ENCODE measurements around the gene IL31RA.
A peak's percentile ranks its signal among the peaks of the same experiment; 100 is the strongest.
"Not testable (repeated sequence)": the region's sequence is repeated elsewhere in the genome, so short reads cannot be mapped to it uniquely, and the experiment has no call there.

The IL31RA gene

DNA sequence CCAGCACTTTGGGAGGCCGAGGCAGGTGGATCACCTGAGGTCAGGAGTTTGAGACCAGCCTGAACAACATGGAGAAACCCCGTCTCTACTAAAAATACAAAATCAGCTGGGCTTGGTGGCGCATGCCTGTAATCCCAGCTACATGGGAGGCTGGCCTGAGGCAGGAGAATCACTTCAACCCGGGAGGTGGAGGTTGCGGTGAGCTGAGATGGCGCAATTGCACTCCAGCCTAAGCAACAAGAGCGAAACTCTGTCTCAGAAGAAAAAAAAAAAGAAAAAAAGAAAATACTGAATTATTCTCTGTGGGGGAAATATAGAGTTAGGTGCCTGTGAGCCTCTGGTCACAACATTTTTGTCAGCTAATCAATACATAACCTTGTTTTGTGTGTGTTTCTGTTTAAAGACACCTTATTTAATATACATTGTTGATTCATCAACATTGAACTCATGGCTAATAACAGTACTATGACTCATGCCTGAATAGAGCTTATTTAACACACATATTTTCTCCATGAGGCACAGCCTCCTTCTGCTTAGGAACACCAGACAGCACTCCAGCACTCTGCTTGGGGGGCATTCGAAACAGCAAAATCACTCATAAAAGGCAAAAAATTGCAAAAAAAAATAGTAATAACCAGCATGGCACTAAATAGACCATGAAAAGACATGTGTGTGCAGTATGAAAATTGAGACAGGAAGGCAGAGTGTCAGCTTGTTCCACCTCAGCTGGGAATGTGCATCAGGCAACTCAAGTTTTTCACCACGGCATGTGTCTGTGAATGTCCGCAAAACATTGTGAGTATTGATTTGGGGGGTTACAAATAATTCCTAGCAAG is at the start of gene IL31RA:
Gene IL31RA (plus strand): TSS at position 519 of the 836 bp plus-strand sequence. CDS start 214 bp downstream, at position 733.
- no peak for DNase-seq

DNA sequence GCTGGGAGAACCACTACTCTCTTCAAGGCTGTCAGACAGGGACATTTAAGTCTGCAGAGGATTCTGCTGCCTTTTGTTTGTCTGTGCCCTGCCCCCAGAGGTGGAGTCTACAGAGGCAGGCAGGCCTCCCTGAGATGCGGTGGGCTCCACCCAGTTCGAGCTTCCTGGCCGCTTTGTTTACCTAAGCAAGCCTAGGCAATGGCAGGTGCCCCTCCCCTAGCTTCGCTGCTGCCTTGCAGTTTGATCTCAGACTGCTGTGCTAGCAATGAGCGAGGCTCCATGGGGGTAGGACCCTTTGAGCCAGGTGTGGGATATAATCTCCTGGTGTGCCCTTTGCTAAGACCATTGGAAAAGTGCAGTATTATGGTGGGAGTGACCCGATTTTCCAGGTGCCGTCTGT is 42.3 kb upstream of the IL31RA start:
- not testable (repeated sequence) for DNase-seq

DNA sequence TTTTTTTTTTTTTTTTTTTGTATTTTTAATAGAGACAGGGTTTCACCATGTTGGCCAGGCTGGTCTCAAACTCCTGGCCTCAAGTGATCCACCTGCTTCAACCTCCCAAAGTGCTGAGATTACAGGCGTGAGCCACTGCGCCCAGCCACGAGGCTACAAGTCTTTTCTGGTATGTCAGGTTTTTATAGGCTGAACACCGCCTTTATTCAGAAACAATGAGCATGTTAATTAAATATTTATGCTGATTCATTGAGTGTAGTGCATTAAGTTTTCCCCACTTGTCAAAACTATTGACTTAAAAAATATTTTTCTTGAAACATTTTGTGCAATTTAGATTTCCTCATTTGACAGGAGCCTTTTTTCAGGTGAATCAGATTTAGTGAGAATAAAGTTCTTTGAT is 35.2 kb upstream of the IL31RA start:
- not testable (repeated sequence) for DNase-seq

DNA sequence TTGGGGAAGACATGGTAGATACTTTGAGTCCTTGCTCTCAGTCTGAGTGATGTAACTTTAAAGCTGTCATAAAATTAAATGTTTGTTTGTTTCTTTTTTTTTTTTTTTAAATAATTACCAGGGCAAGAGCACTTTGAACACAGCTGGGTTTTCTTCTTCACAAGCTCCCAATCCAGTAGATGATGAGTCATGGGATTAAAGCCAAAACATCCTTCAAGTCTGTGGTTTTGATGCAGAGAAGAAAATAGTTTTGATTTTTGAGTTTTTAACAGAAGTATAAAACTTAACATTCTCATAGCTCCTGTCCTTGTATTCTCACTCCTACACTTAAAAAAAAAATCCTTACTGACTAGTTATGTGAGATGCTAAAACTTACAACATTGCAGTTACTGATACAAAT is 34.8 kb upstream of the IL31RA start:
- DNase-seq: no peak

DNA sequence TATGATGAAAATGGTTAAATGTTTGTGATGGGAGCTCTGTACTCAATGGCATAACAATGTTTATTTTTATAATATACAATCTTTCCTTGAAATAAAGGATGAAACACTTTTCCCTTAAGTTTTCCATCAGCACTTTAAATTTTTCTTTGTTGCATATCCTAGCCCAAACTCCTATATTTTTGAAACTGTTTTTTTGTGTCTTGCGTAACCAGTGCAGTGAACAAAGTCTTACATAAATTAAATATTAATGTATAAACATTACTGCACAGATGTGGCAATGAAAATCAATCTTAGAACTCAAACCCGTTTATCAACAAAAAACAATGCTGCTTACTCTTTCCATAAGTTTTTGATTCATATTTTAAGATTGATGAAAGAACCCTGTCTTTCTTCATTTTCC is 34.1 kb upstream of the IL31RA start:
- DNase-seq: no peak

DNA sequence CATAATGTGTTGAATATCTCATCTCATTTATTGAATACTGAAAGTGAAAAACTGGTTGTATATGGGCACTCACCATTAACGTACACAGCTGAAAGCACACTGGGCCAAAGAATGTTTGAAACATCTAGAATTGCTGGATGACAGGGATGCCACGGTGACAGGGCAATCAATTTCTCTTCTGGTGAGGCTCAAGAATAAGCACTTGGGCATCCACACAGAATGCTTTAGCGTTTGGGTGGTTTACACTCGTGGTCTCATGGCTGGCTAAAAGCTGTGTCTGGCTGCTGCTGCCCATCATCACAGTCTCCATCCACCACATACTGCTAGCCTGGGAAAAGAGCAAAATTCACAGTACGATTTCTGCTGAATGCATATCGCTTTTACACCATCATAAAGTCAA is 30.7 kb upstream of the IL31RA start:
- no peak for DNase-seq

DNA sequence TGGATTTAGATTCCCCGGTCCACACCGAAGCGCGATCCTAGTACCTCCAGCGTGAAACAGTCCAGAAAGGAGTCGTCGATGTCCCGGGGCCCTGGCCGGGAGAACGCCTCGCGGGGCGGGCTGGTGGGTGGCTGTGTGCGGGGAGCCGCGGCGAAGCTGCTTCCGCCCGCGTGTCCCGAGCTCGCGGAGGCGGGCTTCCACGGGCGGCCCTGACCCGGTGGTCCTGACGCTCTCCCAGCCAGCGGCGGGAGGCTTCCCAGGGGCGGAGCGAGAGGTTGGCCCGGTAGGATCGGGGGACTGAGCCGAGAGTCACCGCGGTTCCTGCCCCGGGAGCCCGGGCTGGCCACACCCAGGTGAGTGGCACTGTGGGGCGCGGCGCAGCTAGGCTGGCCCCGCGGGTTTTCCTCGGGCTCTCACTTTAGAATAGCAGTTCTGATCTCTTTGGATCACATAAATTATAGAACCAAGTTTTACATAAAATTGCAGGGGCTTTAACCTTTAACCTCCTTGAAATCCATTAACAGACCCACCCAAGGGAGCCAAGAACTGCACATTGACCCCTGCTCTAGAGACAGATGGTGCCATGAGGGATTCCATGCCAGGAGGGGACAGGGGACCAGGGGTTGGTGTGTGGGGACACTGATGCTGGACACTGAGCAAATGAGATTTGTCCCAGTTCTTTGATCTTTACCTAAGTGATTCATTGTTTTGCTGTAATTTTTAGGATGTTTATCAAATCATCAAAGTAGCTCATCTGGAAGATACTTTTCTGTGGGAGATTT is 29.2 kb upstream of the IL31RA start:
- peak; percentile 54 for DNase-seq

DNA sequence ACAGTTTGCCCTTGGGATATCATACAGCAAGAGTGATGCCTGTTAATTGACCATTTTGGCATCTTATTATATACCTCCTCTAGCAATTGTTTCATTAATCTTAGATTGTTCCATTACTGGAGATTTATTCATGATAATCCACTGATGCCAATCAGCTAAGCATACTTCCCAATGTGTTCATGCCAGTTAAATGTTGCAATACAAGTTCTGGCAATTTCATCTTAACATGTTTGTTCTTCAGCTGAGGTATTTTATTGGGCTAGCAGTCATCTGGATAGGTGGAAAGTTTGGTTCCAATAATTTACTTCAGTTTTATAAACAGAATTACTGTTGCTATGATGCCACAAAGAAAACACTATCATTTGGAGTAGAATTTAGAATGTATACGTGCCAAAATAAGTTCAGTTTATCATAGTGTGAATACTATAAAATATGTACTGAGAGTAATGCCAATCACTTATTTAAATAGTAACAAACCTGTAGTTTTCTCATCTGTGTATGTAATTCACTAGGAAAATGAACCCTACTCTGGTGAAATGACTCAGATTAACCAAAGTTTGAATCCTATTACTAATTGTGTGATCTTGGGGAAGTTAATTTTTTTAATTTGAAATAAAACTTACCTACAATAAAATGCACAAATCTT is 27.9 kb upstream of the IL31RA start:
- no peak for DNase-seq

DNA sequence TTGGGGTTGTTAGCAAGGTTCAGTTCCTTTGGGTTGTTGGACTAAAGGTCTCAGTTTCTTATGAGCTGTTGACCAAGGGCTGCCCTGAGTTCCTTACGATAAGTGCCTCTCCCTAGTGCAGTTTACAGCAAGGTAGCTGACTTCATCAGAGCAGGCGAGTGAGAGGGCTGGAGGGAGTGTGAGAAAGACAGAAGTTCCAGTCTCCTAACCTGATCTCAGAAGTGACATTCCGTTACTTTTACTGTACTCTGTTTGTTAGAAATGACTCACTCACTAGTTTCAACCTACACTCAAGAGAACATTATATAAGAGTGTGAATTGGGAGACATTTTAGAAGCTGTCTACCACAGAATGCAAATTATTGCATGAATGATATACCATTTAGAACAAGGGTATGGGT is 21.2 kb upstream of the IL31RA start:
- no peak for DNase-seq

DNA sequence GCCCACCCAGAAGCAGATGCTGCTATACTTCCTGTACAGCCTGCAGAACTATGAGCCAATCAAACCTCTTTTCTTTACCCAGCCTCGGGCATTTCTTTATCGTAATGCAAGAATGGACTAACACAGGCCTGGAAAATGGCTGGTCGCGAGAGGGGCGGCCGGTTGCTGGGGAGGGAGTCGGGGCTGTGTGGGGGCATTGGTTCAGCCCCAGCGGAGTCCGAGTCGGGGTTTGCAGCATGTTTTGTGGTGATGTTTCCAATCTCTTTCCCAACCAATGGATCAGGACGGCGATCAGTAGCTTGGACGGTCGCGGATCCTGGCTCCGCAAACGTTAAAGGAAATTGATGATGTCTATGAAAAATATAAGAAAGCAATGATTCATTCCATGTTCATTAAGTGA is 18.7 kb upstream of the IL31RA start:
- DNase-seq: no peak

DNA sequence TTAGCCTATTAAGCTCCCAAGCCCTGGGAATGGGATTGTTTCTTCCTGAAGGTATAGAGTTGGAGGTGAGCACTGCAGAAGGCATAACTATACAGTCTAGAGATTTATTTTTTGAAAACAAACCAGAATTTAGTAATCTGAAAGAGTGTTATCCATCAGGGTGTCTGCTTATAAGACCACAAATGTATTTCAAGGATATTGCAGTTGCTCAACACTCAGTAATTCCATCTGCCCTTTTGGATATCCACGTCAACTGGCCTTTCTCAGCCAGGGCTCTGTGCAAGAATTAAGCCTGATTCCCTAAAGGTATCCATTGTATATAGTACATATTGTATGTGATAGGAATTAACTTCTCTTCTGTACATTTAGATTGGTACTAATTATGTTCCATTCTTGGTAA is 15.0 kb upstream of the IL31RA start:
- DNase-seq: no peak

DNA sequence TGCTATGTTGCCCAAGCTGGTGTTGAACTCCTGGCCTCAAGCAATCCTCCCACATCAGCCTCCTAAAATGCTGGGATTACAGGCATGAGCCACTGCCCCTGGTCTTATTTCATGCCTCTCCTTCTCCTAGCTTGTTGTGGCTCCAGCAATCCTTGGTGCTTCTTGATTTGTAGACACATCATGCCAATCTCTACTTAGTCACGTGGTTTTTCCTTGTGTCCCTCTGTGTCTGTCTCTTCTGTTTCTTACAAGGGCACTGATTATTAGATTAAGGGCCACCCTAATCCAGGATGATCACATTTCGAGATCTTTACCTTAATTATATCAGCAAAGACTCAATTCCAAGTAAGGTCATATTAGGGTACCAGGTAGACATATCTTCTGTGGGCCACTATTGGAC is 9.2 kb upstream of the IL31RA start:
- no peak for DNase-seq

DNA sequence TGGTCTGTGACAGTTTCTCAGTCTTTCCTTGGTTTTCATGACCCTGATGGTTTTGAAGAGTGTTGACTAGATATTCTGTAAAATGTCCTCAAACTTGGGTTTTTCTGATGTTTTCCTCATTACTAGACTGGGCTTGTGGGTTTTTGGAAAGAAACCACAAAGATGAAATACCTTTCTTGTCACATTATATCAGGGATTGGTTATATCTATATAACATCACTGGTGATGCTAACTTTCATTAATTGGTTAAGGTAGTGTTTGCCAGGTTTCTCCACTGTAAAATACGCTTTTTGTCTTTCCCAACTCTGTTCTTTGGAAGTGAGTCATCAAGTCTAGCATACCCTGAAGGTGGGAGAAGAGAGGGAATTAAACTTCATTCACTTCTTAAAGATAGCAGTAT is 3.3 kb upstream of the IL31RA start:
- DNase-seq: no peak

DNA sequence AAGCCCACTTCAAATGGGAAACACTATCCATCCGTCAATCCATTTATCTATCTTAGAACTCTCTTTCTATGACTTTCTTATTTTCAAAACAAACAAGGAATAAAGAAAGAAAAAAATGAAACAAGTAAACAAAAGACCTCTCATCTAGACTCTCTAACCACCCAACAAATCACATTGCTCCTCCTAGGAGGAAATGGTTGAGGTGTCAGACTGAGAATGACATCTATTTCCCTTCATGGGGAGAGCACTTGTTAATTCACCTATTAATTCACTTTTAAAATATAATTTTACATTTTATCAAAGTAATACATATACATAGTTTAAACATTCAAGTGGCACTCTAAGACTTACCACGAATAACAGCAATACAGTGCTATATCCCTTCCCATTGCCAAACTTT is 2.4 kb upstream of the IL31RA start:
- no peak for DNase-seq

DNA sequence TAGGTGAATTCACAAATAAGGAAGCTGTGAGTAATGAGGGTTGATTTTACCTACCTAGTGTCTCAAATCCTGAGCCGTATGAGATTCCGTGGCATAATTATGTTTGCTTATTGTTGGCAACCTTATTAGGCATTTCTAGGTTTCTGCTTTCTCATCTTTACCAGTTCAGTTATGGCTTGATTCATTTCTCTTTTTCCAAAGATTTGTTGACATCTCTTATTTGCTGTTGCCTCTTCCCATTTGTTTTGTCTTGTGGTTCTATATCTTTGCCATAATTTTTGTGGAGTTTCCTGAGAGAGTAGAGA is 470 bp downstream of the IL31RA start:
- no peak for DNase-seq

DNA sequence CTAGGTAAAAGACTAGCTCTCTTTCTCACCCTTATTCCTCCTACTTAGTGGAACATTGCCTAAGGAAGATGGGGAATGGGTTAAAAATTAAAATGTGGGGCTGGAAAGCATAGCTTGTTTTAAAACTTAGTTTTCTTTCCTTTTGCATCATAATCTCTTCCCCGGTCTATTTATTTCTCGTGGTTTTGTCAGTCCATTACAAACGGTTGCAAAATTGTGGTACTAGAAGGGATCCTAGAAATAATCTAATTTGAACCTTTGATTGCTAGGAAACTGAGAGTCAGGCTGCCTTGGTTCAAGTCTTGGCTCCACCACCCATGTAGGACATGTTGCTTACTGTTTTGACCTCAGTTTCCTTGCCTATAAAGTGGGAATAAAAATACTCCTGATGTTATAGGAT is 1.3 kb downstream of the IL31RA start:
- no peak for DNase-seq

DNA sequence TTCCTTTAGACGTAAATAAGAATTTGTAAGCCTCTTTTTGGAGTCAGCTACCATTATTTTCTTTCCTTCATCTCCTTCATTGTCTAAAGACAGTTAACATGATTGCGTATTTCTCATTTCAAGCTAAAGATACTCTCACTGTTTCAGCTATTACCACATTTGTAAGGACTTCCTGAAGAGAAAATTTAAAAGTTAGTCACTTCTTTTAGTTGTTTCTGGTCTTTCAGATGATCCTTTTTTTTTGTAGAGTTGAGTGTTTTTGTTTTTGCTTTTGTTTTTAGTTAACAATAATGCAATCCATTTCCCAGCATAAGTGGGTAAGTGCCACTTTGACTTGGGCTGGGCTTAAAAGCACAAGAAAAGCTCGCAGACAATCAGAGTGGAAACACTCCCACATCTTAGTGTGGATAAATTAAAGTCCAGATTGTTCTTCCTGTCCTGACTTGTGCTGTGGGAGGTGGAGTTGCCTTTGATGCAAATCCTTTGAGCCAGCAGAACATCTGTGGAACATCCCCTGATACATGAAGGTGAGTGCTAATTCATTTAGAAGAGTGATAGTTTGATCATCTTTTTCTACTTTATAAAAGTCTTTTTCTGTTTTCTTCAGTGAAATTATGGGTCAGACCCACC is 2.0 kb downstream of the IL31RA start:
- no peak for DNase-seq

DNA sequence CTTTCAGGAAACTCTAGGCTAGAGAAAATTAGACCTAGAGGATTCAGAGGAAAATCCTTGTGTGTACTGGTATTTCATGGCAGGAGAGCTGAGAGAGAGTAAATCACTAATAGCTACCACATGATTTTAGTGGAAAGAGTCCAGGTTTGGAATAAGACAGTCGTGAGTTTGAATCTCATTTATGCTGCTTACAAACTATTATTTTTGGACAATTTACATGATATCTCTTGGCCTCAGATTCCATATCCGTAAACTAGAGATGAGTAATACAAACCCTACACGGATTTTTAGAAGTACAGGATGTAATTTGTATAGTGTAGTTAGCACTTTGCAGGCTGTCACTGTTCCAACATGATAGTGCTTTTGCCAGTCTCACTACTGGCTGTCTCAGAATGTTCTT is 2.7 kb downstream of the IL31RA start:
- peak; percentile 22 for DNase-seq

DNA sequence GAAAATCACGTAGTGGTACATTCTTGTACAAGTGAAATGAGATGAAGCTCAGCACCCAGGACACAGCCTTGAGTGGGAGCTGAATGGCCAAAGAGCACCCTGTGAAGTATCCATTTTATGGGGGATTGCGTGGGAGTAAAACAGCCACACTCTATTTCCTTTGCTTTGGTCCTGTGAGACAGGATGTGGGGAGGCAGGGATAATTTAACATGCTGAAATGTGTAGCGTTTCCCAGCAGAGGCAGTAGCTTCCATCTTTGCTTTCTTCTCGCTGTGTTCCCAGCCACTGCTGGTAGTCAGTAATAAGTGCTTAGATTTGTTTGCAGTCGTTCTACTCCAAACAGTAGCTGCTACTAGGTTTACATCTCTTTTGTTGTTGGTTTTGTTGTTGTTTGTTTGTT is 4.4 kb downstream of the IL31RA start:
- no peak for DNase-seq

DNA sequence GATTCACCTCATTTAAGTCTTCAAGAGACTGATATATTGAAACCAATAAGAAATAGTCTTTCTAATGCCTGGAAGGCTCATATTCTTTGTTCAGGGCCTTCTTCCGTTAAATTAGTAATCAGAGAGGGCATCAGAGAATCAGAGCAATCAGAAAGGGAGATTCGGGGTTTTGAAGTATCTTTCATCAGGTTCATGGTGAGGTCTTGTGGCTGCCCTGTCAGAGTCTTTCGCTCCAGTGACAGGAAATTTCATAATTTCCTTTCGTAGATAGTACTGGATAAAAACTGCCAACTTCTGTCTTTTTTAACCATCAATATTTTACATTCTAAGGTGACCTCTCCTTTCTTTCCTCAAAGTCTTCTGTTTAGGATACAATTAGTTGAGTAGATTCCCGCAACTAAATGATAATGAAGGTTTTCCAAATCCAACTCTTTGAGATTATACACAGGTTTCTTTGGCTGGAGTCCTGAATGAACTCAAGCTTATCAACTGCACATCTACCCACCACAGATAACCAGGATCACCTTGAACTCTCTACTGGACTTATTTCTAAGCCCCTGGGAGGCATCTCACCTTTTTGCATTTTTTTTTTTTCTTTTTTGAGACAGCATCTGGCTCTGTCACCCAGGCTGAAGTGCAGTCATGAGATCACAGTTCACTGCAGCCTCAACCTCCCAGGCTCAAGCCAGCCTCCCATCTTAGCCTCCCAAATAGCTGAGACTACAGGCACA is 5.5 kb downstream of the IL31RA start:
- no peak for DNase-seq

DNA sequence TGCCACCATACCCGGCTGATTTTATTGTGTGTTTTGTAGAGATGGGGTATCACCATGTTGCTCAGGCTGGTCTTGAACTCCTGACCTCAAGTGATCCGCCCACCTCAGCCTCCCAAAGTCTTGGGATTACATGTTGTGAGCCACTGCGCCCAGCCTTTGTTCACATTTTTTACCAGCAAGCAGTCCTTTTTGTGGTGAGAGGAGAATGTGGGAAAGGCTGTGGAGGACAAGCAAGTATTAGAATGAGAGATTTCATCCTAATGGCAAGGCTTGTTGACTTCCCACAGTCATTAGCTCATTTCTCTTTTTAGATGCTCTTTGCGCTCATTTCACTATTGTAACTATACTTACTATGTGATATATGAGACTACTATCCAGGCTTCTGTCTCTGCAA is 6.1 kb downstream of the IL31RA start:
- DNase-seq: no peak

DNA sequence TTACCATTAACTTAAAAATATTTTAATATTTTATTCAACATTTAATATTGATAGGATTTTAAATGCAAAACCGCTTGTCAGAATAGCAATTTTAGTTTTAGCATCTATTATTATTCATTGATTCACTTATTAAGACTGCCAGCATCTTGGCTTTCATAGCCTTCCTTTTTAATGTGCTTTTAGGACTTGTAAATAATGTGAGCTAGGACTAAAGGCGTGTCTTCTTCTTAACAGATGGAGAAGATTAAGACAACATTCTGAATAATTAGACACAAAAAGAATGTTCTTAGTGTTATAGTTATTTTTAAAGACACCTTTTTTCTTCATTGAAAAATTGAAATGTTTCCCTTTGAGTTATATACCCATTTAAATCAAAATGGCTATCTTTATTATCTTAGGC is 6.9 kb downstream of the IL31RA start:
- no peak for DNase-seq

DNA sequence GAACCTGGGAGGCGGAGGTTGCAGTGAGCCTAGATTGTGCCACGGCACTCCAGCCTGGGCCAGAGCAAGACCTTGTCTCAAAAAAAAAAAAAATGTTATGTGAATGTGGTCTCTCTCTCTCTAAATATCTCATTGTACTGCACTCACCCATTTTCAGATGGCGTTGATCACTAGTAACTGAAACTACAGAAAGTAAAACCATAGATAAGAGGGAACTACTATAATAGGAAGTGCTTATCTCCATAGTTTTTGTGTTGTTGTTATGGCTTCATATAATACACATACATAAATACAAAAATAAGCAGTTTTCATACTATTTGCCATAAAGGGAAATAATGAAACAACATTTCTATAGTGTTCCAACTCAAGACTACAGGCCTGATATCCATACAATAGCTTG is 9.1 kb downstream of the IL31RA start:
- DNase-seq: no peak

Measured in eye (tissue), 1 donor.